GM19023 (cell line): ENCODE data around the gene DNMT3A.

Experiments used
- ATAC-seq: cut with Tn5 transposase; IDR thresholded peaks from one replicate; pipeline ENCODE4 v1.9.1; 2021; ENCODE audit warnings: mild to moderate bottlenecking, moderate library complexity; ENCODE audit not compliant: unreplicated experiment

DNMT3A gene

DNA sequence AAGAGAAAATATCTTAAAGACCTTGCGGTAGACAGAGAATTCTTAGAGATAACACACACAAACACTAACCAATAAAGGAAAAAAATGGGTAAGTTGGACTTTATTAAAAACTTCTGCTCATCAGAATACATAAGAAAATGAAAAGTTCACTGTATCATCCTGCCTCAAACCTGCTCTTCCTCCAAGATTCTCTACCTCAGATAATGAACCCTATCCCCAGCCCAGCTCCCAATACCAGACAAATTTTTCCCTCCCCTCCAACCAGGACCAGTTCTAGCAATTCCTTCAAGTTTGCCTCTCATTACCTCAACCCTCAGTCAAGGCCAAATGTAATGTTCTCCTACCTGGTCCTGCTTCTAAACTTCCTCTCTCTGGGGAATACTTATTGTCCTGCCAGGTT is 79.4 kb downstream of the DNMT3A start:
- no peak for ATAC-seq

- no peak for ATAC-seq
Observed at GRCh38 chr2:25259737-25260124, 82.0 kb downstream of the DNMT3A start.

DNA sequence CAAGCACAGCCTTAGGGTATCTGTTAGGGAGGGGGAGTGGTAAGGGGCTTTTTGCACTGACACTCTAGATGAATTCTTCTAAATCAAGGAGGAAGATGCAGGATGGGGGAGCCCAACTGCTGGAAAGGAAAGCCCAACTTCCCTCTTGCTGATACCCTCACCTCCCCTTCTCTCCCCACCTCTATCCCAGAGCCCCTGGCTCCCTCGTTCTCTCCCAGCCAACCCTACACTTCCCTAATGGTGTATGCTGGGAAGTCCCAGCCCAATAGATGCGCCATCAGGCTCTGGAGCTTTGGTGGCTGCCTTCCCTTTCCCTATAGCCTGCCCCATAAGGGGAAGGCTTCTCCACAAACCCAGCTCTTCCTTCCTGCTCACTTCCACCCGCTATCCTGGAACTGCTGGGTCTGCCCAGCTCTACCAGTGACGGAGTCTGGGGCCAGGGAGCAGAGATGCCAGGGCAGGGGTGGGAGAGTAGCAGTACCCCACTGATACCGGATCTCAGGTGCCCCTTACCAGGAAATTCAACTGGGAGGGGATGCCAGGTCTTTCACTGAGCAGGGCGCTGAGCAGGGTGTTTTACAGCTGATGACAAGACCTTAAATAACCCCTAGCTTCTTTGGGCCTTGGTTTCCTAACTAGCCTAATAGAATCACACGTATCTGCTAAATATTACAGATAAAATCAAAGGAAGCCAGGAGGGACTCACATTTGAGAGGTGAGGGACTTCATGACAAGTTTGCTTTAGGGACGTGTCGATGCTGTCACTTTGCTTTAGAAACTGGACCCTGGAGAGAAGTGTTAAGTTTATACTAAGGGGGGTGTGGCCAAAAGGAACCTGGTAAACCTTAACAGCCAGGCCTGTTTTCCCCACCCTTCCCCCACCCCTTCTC is 82.6 kb downstream of the DNMT3A start:
- ATAC-seq, result no peak

DNA sequence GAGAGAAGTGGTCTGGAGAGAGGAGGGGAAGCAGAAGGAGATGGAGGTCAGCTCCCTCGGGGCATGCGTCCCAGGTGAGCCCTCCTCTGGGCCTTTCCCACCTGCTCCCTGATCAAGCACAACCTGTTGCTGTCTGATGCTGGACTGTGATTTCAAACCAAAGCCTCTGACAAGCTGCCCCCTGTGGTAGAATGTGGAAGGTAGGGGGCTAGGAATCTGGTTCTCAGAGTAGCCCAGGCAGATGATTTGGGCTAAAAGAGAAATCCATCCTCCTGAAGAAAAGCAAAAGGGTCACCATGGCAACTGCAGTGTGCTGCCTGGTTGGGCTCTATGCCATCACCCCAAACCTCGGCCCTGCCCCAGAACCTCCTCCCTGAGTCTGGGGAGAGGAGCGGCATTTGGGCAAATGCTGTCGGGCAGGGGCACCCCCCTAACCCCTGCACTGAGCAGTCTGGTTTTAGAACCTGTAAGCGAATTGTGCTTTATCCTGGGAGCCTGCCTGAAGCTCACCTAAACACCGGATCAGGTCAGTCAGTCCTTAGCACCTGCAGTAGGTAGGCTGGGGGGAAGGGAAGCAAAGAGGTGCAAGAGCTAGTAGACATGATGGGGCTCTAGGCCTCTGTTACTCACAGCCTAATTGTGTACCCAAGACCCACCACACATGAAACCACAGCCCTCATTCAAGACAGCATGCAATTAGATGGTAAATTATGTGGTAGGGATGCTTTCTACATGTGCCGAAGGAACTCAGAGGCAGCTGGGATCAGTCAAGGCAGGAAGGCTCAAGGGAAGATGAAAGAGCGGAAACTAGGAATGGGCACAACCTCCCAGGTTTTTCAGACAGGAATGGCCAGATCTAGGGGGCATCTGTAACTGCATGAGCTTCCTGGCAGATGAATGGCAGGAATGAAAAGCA is 83.5 kb downstream of the DNMT3A start:
- no peak for ATAC-seq

DNA sequence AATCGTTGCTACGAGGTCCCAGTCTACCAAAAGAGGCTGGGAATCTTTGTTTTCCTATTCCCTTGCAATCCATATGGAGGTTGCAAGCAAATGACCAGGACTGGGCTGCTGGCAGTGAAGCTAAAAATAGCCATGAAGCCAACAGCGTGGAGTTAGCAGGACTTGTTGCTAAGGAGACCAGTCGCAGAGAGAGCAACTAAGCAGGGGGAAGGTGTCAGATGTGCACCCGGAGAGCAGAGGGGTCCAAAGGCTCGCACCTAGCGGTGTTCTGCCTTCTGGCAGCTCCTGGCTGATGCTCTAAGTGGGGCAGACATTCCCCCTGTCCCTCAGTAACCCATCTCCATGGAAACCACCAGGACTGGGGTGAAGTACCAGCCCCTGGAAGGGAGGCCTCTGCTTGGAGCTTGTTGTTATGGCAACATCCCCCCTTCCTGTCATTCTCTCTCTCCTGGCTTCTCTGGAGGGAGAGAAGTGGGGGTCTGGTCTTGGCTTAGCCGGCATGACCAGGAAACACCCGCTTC is 84.6 kb downstream of the DNMT3A start:
- ATAC-seq, result no peak

DNA sequence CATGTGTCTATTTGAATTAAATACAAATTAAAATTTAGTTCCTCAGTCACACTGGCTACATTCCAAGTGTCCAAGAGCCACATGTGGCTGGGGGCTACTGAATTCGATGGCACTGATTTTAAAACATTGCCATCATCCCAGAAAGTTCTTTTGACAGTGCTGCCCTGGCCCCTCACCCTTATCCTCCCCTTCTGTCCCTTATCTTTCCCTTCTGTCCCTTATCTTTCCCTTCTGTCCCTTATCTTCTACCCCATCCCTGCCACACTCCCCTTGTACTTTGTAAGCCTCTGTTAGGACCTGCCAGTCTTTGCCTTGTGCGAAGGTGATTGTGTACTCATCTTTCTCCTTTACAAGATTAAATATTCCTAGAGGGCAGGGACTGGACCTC is 85.2 kb downstream of the DNMT3A start:
- ATAC-seq, result no peak

DNA sequence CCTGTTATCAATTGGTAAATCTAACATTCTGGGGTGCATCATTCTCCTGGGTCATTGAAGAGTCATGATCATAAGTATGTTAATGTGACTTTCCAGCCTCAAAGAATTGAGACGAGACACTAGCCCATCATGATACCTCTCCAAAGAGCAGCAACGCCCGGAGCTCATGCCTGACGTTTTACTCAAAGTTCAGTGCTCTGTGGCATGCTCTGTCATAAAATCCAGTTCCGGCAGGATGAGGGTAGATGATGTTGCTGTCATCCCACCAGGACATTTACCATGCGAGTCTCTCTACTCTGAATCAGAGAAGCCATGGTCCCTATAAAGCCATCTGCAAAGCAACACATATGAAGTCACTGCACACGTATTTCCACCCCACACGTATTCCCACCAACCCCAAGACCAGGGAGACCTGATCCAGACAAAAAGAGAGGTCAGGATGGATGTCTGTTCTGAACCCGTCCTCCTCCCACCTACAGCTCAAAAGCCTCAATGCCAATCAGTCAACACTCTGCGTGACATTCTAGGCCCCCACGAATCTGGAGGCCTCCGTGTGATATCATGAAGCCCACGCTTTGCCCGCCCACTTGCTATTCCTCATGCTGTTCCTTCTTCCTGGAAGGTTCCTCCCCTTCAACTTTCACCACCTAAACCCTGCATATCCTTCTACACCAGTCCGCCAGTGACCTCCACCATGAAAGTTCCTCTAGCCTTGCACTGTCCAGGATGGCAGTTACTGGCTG is 85.8 kb downstream of the DNMT3A start:
- no peak for ATAC-seq

DNA sequence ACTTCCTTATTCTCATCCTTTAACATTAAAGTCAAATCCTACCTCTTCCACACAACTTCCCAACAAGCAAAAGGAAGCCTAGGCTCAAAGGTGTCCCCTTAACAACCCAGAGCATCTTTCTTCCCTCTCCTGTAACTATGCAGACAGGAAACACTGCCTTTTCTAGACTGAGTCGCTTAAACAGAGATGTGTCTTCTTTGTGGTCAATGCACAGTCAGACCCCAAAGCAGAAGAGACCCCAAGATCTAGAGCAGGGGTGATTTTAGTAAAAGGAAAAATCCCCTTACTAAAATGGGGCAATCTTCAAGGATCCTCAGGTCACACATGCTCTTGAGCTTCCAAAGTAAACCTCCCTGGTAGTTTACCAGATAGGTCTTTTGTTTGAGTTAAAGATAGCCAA is 86.8 kb downstream of the DNMT3A start:
- no peak for ATAC-seq

GRCh38 chr2:25253153-25253626 is 88.5 kb downstream of the DNMT3A start:
- no peak for ATAC-seq

GRCh38 chr2:25252291-25253152 is 89.2 kb downstream of the DNMT3A start:
- peak; percentile 46 for ATAC-seq

DNA sequence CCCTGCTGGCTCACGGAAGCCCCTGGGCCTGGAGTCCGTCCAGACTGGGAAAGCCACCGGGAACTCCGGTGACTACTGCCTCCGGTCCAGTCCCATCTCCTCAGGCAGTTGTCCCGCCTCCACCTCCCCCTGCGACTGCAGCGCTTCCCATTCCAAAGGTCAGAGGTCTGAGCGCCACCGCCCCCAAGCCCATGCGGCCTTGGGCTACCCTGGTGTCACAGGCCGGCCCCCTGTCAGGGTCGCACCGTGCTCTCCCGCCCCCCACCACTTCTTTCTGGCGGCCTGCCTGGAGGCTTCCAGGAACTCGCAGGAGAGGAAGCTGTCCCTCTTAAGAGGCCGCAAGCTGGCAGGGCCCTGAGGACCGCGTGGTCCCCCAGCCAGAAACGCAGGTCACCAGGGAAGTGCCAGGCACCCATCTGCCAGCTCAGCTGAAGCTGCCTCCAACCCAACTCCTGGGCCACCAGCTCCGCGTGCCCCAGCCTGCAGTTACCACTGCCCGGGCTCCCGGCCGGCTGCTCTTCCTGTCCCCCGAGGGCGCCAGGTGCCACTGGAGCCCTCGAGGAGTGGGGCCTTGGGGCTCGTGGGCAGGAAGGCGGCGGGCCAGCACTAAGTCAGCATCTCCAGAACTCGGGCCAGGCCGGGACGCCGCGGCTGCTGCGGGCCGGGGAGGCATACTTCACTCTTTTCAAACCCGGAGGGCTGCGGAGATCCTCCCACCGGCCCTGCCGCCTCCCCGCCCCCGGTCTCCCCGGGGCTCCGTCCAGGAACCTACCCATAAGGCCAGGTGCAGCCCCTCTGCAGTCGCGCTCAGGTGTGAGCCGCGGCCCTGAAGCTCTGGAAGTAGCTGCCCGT is 90.1 kb downstream of the DNMT3A start:
- ATAC-seq, result peak; percentile 51

- peak; percentile 16 for ATAC-seq
Observed at GRCh38 chr2:25251071-25251421, 90.7 kb downstream of the DNMT3A start.

- peak; percentile 8 for ATAC-seq
Observed at GRCh38 chr2:25250331-25251070, 91.2 kb downstream of the DNMT3A start.

- ATAC-seq, result no peak
Observed at GRCh38 chr2:25249785-25250184, 91.9 kb downstream of the DNMT3A start.

DNA sequence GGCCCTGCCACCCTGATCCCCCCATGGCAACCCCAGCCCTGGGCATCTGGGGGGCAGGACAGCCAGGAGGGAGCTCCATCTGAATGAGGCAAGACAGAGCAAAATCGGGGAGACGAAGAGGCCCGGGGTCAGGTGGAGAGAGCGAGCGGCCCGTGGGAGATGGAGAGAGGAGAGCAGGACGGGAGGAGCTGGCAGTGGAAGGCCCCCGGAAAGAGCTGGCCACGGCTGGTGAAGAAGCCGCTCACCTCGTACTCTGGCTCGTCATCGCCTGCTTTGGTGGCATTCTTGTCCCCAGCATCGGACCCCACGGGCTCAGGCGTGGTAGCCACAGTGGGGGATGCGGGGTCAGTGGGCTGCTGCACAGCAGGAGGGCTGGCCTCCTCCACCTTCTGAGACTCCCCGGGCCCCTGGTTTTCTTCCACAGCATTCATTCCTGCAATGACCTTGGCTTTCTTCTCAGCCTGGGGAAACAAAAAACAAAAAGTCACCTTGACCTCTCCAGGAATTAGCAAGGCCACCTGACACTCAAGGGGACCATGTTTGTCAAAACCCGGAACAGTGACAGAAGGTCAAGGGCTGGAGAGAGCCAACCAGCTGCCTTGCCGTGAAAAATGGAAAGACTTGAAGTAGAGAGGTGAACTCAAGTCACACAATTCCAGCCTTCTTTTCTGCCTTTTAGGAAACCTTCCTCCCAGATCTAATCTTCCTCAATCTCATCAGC is 93.8 kb downstream of the DNMT3A start:
- ATAC-seq, result no peak

- no peak for ATAC-seq
Observed at GRCh38 chr2:25246558-25247290, 95.0 kb downstream of the DNMT3A start.

DNA sequence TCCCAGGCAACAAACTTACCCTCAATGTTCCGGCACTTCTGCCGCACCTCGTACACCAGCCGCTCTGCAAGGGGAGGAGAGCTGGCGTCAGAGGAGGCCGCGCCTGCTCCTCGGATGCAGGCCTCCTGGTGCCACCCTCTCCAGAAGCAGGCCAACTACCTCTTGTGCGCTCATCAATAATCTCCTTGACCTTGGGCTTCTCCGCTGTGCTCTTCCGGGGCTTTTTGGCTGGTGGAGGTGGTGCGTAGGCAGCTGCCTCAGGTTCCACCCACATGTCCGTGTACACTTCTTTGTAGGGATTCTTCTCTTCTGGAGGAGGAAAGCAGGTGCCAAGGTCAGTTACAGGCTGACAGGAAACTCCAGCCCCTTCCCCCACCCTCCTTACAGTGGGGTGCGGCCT is 95.7 kb downstream of the DNMT3A start:
- no peak for ATAC-seq
